ENCODE measurements around the gene CENPL. TPM values are rescaled to one million over a fixed set of nuclear protein-coding genes. Genes with fewer than 3 reads are reported as not detected.

Gene CENPL
- total RNA-seq, 4 donors from 2014 or later, result 4.9 to 8.5 (median 6.2) TPM

- TF ChIP-seq CTCF (IDR thresholded peaks at IDR 0.05; ENCODE audit: low read depth), result no peak
Observed at GRCh38 chr1:173798078-173798477, 26.6 kb downstream of the CENPL start.

- TF ChIP-seq CTCF (IDR thresholded peaks at IDR 0.05; ENCODE audit: low read depth), result no peak
Observed at GRCh38 chr1:173789841-173790240, 34.8 kb downstream of the CENPL start.

- TF ChIP-seq CTCF (IDR thresholded peaks at IDR 0.05; ENCODE audit: low read depth), result no peak
Observed at GRCh38 chr1:173784997-173785396, 39.7 kb downstream of the CENPL start.

- TF ChIP-seq CTCF (IDR thresholded peaks at IDR 0.05; ENCODE audit: low read depth), result no peak
Observed at GRCh38 chr1:173779936-173780335, 44.7 kb downstream of the CENPL start.

GRCh38 chr1:173775578-173776226 is 49.0 kb downstream of the CENPL start:
- TF ChIP-seq CTCF (IDR thresholded peaks at IDR 0.05; ENCODE audit: low read depth), result no peak

- no peak for TF ChIP-seq CTCF (IDR thresholded peaks at IDR 0.05; ENCODE audit: low read depth)
Observed at GRCh38 chr1:173771560-173771959, 53.1 kb downstream of the CENPL start.

GRCh38 chr1:173768827-173769226 is 55.9 kb downstream of the CENPL start:
- no peak for TF ChIP-seq CTCF (IDR thresholded peaks at IDR 0.05; ENCODE audit: low read depth)

Measured in subcutaneous adipose tissue (tissue), 4 donors.